Activated CD8-positive, alpha-beta memory T cell treated with anti-CD3 and anti-CD28 coated beads, Interleukin-2, amount 50 U/mL, for 48 hours (primary cell): ENCODE results near the gene PLK4.
"Not testable (repeated sequence)": the region's sequence is repeated elsewhere in the genome, so short reads cannot be mapped to it uniquely, and the experiment has no call there.

Source experiments
- DNase-seq: peaks from one replicate; pipeline ENCODE4 v3.0.0-alpha.2; 2020

Gene PLK4

DNA sequence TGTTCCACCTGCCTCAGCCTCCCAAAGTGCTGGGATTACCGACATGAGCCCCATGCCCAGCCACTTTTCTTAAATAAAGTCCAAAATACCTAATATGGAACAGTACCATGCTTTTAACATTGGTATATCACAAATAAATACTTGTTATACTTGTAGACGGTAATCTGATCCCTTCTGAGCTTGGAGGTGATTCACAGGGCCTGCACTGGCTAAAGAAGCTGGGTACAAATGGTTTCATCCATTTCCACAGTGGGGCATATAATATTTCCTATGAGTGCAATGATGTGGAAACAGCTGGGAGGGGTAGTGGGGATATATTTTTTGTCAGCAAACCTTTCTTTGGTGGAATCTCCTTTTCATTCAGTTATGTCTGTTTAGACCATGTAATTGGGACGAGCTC, 35.8 kb downstream of the PLK4 start:
- no peak for DNase-seq

DNA sequence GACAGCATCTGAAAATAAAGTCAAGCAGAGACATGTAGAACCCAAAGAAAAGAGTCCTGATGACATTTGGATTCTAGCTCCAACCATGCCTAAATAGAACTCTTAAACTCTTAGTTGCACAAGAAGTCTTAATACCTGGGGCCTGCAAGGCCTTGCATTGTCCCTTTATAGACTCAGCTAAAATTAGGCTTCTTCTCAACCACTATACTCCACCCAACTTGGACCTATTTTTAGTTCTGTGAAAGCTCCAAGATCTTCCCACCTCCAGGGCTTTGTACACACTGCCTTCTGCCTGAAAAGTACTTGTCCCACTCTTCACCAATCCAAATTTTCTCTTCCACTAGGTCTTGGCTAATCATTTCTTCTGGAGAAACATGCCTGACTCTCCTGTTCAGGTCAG, 36.5 kb downstream of the PLK4 start:
- DNase-seq: no peak

DNA sequence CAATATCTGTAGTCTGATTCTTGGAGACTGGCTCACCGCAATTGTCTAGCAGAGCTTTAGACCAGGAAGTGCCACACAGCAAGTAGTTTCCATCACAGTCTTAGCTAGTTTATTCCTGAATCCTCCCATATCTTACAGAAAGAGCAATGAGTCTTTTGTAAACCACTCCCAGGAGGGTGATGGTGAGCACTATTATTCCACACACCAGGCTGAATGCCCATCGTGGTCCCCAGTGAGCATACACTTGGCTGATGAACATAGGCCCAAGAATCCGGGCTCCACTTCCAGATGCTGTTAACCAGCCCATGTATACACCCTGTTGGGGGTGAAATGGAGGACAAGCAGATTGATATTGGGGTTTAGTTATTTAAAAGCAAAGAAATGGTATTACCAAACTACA, 39.8 kb downstream of the PLK4 start:
- no peak for DNase-seq

DNA sequence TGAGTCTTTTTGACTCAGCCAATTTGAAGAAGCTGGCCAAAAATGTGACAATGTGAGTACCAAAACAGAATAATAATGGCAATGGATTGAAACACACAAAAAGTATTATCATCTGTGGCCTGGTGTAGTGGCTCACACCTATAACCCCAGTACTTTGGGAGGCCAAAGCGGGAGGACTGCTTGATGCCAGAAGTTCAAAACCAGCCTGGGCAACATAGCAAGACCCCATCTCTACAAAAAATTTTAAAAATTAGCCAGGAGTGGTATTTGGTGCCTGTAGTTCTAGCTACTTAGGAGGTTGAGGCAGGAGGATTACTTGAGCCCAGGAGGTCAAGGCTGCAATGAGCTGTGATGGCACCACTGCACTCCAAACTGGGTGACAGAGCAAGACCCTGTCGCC, 41.5 kb downstream of the PLK4 start:
- no peak for DNase-seq

DNA sequence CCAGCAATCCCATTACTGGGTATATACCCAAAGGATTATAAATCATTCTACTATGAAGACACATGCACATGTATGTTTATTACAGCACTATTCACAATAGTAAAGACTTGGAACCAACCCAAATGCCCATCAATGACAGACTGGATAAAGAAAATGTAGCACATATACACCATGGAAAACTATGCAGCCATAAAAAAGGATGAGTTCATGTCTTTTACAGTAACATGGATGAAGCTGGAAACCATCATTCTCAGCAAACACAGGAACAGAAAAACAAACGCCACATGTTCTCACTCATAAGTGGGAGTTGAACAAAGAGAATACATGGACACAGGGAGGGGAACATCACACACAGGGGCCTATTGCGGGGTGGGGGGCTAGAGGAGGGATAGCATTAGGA, 45.0 kb downstream of the PLK4 start:
- not testable (repeated sequence) for DNase-seq

DNA sequence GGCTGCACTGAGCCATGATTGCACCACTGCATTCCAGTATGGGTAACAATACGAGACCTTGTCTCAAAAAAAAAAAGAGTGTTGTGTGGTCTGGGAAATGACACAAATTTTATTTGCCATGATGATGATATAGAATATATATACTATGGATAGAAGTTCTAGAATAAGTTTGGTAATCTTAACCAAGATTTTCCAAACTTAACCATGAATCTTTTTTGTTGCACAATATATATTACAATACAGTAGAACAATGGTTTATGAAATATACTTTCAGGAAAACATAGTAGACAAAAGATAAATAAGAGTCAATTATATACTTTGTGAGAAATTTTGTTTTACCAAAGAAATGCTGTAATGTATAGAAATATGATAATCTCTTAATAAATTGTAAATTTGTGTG, 49.5 kb downstream of the PLK4 start:
- no peak for DNase-seq

DNA sequence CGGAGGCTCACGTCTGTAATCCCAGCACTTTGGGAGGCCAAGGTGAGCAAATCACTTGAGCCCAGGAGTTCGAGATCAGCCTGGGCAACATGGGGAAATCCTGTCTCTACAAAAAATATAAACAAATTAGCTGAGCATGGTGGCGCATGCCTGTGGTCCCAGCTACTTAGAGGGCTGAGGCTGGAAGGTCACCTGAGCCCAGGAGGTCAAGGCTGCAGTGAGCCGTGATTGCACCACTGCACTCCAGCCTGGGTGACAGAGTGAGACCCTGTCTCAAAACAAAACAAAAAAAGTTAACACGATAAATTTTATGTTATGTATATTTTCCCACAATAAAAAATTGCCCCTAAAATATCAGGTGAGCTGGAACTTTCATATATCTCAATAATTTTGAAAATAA, 51.1 kb downstream of the PLK4 start:
- not testable (repeated sequence) for DNase-seq

DNA sequence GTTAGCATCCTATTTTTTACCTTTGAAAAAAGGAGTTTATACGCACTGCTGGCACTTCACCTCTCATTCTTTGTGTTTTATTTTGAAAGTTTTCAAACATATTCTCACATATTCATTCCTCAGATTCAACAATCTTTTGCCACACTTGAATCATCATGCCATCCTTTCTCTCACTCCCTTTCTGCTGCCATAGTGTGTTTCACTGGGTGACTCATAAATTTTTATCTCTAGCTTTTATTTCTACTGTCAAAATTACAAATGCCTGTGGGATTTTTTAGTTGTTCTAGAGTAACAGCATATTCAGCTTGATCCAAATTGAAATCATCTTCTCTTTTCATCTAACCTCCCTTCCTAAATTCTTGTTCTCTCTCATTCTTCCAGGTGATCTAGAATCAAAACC, 56.3 kb downstream of the PLK4 start:
- DNase-seq: no peak
